SK-N-MC (cell line): ENCODE measurements around the gene ARL5C.
A peak's percentile ranks its signal among the peaks of the same experiment; 100 is the strongest.

Experiments used
- EZH2 ChIP-seq: fragments of 200-600 bp; sonication (generic); IDR thresholded peaks from one replicate; pipeline ENCODE4 v1.6.1; 2017; ENCODE audit warnings: antibody characterized with exemption
- FOXP2 ChIP-seq: optimal IDR thresholded peaks from 2 replicates; pipeline ENCODE3; 2011; ENCODE audit warnings: mild to moderate bottlenecking, moderate library complexity; ENCODE audit not compliant: insufficient read depth; ENCODE audit errors: extremely low read length, control extremely low read depth
- POLR2AphosphoS5 ChIP-seq: IDR thresholded peaks from 2 replicates; pipeline ENCODE4 v1.6.1; 2012; ENCODE audit warnings: mild to moderate bottlenecking, low read depth, low read length, borderline replicate concordance

DNA sequence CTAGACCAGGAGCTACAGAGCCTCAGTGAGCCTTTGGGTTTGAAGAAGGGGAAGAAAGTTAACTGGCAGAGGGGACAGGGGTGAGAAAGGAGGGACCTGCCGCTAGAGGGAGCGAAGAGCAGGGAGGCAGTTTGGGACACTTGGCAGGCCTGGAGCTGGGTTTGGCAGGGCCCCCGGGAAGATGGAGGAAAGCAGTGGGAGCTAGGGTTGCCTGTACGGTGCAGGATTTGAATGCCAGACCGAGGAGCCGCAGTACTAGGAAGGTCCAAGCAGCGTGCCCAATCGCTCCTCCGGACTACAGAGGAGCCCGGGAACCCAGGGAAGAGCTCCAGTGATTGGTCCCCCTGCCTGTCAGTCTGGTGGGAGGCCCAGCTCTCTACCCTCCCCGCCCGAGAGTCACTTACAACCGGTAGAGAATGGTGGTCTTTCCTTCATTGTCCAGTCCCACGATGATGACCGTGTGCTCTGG is 1.3 kb downstream of the ARL5C start:
- peak; percentile 31; the same call in 1 of the 2 replicates for TF ChIP-seq POLR2AphosphoS5
- TF ChIP-seq EZH2 = no peak
- no peak for TF ChIP-seq FOXP2
